SK-N-SH treated with all-trans-retinoic acid at 6 μM for 48 hours (cell line): Measurements from ENCODE around the gene CRELD2.

ENCODE experiments used
- ARNTL ChIP-seq: fragments of 450-650 bp; formaldehyde crosslinking; IDR thresholded peaks from 2 replicates; pipeline ENCODE4 v1.5.0; 2020; ENCODE audit warnings: low read depth, mild to moderate bottlenecking, moderate library complexity, borderline replicate concordance
- BACH2 ChIP-seq: fragments of 250-450 bp; sonication (Bioruptor Pico); IDR thresholded peaks from 2 replicates; pipeline ENCODE4 v1.9.0; 2021; ENCODE audit warnings: mild to moderate bottlenecking, borderline replicate concordance
- CSDC2 ChIP-seq: fragments of 250-450 bp; sonication (Bioruptor Pico); IDR thresholded peaks from 2 replicates; pipeline ENCODE4 v1.5.0; 2020; ENCODE audit warnings: mild to moderate bottlenecking, moderate library complexity
- CSRNP3 ChIP-seq: fragments of 250-450 bp; sonication (Bioruptor Pico); IDR thresholded peaks from 2 replicates; pipeline ENCODE4 v1.5.1; 2021; ENCODE audit warnings: mild to moderate bottlenecking, moderate library complexity
- OSR1 ChIP-seq: fragments of 250-450 bp; sonication (Bioruptor Pico); IDR thresholded peaks from 2 replicates; pipeline ENCODE4 v1.8.0; 2022; ENCODE audit warnings: moderate library complexity, mild to moderate bottlenecking, inconsistent platforms
- PATZ1 ChIP-seq: fragments of 250-450 bp; sonication (Bioruptor Pico); IDR thresholded peaks from 2 replicates; pipeline ENCODE4 v1.8.0; 2020; ENCODE audit warnings: mild to moderate bottlenecking, moderate library complexity, borderline replicate concordance
- SNAI2 ChIP-seq: fragments of 250-450 bp; sonication (Bioruptor Pico); IDR thresholded peaks from 2 replicates; pipeline ENCODE4 v1.5.0; 2020; ENCODE audit warnings: mild to moderate bottlenecking, moderate library complexity
- ZFP3 ChIP-seq: fragments of 250-450 bp; sonication (Bioruptor Pico); IDR thresholded peaks from 2 replicates; pipeline ENCODE4 v1.5.0; 2020; ENCODE audit warnings: mild to moderate bottlenecking, moderate library complexity
- ZFP30 ChIP-seq: fragments of 450-650 bp; formaldehyde crosslinking; IDR thresholded peaks from 2 replicates; pipeline ENCODE4 v1.5.0; 2022; ENCODE audit warnings: mild to moderate bottlenecking, moderate library complexity
- ZNF565 ChIP-seq: fragments of 450-650 bp; formaldehyde crosslinking; conservative IDR thresholded peaks from 2 replicates; pipeline ENCODE4 v1.5.0; 2020; ENCODE audit warnings: low read depth, mild to moderate bottlenecking, moderate library complexity
- ZNF8 ChIP-seq: fragments of 450-650 bp; formaldehyde crosslinking; IDR thresholded peaks from 2 replicates; pipeline ENCODE4 v1.5.0; 2020; ENCODE audit warnings: mild to moderate bottlenecking, moderate library complexity
- TF ChIP-seq, protein P1 (sequence below): fragments of 250-450 bp; sonication (Bioruptor Pico); IDR thresholded peaks from 2 replicates; pipeline ENCODE4 v1.5.1; 2020; ENCODE audit warnings: low read depth, mild to moderate bottlenecking, moderate library complexity
- TF ChIP-seq, protein P2 (sequence below): fragments of 250-450 bp; sonication (Bioruptor Pico); IDR thresholded peaks from 2 replicates; pipeline ENCODE4 v1.8.0; 2021; ENCODE audit warnings: low read depth, mild to moderate bottlenecking, moderate library complexity, borderline replicate concordance
- TF ChIP-seq, protein P3 (sequence below): fragments of 250-450 bp; sonication (Bioruptor Pico); IDR thresholded peaks from 2 replicates; pipeline ENCODE4 v1.5.0; 2020; ENCODE audit warnings: mild to moderate bottlenecking, moderate library complexity

DNA sequence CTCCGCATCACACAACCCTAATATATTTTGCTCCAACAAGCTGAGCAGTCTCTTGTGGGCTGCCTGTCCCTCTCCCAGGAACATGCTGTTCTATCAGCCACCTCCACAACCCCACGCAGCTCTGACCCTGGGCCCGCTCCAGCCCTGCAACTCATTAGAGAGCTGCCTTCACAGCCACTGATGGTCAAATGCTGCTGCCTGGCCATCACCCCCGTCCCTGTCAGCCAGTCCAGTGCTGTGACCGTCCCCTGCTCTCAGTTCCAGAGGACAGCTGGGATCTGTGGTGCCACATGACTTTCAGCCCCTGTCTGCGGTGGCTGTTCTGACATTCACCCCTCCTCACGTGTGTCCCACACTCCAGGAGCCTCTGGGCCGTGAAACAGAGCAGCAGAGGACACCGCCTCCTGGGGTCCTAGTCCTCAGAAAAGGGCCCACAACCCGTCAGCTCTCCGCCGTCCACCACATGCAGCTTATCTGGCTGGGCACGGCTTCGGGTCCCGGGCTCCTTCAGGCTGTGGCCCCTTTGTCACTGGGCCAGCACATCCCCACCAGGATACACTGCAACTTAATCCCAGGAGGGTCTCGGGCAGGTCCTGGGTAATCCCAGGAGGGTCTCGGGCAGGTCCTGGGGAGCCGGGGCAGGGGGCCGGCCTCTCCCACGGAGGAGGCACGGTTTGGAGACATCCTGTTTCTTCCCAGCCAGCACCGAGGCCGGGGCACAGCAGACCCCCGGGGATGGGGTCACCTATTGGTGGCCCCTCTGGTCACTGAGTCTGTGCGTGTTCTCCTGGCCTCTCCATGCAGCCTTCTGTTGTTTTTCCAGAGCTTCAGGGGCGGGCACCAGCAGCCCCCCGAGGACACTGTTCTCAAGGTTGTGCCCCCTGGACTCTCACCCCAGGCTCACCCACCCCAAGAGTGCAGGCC, 15.1 kb downstream of the CRELD2 start:
- TF ChIP-seq, protein P1, sequence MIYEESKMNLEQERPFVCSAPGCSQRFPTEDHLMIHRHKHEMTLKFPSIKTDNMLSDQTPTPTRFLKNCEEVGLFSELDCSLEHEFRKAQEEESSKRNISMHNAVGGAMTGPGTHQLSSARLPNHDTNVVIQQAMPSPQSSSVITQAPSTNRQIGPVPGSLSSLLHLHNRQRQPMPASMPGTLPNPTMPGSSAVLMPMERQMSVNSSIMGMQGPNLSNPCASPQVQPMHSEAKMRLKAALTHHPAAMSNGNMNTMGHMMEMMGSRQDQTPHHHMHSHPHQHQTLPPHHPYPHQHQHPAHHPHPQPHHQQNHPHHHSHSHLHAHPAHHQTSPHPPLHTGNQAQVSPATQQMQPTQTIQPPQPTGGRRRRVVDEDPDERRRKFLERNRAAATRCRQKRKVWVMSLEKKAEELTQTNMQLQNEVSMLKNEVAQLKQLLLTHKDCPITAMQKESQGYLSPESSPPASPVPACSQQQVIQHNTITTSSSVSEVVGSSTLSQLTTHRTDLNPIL (CRISPR knock-in tag): no peak
- TF ChIP-seq PATZ1 (CRISPR knock-in tag) (no peak), ZFP3 (no peak), CSDC2 (CRISPR knock-in tag) (no peak), BACH2 (CRISPR knock-in tag) (no peak), ZNF565 (no peak), CSRNP3 (CRISPR knock-in tag) (no peak), ARNTL (CRISPR knock-in tag) (no peak), ZNF8 (no peak), OSR1 (CRISPR knock-in tag) (no peak), ZFP30 (CRISPR knock-in tag) (no peak), SNAI2 (CRISPR knock-in tag) (no peak)
- TF ChIP-seq, protein P2, sequence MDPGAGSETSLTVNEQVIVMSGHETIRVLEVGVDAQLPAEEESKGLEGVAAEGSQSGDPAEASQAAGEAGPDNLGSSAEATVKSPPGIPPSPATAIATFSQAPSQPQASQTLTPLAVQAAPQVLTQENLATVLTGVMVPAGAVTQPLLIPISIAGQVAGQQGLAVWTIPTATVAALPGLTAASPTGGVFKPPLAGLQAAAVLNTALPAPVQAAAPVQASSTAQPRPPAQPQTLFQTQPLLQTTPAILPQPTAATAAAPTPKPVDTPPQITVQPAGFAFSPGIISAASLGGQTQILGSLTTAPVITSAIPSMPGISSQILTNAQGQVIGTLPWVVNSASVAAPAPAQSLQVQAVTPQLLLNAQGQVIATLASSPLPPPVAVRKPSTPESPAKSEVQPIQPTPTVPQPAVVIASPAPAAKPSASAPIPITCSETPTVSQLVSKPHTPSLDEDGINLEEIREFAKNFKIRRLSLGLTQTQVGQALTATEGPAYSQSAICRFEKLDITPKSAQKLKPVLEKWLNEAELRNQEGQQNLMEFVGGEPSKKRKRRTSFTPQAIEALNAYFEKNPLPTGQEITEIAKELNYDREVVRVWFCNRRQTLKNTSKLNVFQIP: no peak
- TF ChIP-seq, protein P3, sequence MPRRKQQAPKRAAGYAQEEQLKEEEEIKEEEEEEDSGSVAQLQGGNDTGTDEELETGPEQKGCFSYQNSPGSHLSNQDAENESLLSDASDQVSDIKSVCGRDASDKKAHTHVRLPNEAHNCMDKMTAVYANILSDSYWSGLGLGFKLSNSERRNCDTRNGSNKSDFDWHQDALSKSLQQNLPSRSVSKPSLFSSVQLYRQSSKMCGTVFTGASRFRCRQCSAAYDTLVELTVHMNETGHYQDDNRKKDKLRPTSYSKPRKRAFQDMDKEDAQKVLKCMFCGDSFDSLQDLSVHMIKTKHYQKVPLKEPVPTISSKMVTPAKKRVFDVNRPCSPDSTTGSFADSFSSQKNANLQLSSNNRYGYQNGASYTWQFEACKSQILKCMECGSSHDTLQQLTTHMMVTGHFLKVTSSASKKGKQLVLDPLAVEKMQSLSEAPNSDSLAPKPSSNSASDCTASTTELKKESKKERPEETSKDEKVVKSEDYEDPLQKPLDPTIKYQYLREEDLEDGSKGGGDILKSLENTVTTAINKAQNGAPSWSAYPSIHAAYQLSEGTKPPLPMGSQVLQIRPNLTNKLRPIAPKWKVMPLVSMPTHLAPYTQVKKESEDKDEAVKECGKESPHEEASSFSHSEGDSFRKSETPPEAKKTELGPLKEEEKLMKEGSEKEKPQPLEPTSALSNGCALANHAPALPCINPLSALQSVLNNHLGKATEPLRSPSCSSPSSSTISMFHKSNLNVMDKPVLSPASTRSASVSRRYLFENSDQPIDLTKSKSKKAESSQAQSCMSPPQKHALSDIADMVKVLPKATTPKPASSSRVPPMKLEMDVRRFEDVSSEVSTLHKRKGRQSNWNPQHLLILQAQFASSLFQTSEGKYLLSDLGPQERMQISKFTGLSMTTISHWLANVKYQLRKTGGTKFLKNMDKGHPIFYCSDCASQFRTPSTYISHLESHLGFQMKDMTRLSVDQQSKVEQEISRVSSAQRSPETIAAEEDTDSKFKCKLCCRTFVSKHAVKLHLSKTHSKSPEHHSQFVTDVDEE (CRISPR knock-in tag): no peak
